ENCODE measurements around the gene ZDHHC22.

DNA sequence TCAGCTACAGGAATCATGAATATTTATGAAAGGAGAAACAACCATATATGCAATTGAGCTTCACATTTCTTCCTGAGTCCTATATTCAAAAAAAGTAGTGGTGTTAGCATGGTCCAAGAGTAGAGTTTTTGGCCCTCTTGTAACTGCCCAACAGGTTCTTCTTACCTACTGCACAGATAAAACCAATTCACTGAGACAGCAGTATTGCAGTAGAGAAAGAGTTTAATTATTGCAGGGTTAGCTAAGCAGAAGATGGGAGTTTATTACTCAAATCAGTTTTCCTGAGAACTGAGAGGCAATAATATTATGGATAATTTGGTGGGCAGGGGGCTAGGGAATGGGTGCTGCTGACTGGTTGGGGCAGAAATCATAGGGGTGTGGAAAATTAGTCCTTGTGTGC is 50.1 kb downstream of the ZDHHC22 start:
- TF ChIP-seq, protein P1, sequence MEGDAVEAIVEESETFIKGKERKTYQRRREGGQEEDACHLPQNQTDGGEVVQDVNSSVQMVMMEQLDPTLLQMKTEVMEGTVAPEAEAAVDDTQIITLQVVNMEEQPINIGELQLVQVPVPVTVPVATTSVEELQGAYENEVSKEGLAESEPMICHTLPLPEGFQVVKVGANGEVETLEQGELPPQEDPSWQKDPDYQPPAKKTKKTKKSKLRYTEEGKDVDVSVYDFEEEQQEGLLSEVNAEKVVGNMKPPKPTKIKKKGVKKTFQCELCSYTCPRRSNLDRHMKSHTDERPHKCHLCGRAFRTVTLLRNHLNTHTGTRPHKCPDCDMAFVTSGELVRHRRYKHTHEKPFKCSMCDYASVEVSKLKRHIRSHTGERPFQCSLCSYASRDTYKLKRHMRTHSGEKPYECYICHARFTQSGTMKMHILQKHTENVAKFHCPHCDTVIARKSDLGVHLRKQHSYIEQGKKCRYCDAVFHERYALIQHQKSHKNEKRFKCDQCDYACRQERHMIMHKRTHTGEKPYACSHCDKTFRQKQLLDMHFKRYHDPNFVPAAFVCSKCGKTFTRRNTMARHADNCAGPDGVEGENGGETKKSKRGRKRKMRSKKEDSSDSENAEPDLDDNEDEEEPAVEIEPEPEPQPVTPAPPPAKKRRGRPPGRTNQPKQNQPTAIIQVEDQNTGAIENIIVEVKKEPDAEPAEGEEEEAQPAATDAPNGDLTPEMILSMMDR (IDR thresholded peaks at IDR 0.05; ENCODE audit: low read depth, low read length, poor library complexity, severe bottlenecking) = no peak
- no peak for TF ChIP-seq EZH2phosphoT487 (IDR thresholded peaks at IDR 0.05; ENCODE audit: borderline replicate concordance, low read length)

Data from DOHH2 (cell line).